Fibroblast of the conjunctiva (primary cell): ENCODE data around the gene GRID2.

Experiments
- DNase-seq: peaks from one replicate; pipeline ENCODE4 v3.0.0-alpha.2; 2010; ENCODE audit warnings: low read depth

Gene GRID2

GRCh38 chr4:92733231-92733630, 429.5 kb downstream of the GRID2 start:
- no peak for DNase-seq

DNA sequence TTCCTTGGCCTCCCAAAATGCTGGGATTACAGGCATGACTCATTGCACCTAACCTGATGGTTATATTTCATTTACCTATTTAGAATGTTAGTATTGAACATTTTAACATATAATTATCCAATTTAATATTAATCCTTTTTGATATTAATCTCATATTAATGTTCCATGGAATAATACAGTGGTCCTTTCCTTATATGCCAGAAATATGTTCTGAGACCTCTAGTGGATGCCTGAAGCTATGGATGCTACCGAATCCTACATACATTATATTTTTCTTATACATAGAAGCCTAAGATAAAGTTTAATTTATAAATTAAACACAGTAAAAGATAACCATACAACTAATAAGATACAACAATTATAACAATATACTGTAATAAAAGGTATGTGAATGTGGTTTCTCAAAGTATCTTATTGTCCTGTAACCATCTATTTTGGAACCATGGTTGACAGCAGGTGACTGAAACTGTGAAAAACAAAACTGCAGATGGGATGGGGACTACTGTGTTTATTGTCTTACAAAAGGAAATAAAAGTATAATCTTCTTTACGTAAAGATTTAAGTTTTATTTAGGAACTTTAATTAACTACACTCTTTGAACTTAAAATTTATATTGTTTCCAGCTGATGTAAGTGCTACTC, 431.4 kb downstream of the GRID2 start:
- DNase-seq, result no peak

- no peak for DNase-seq
These were observed 456.7 kb downstream of the GRID2 start for GRCh38 chr4:92760433-92760832.

DNA sequence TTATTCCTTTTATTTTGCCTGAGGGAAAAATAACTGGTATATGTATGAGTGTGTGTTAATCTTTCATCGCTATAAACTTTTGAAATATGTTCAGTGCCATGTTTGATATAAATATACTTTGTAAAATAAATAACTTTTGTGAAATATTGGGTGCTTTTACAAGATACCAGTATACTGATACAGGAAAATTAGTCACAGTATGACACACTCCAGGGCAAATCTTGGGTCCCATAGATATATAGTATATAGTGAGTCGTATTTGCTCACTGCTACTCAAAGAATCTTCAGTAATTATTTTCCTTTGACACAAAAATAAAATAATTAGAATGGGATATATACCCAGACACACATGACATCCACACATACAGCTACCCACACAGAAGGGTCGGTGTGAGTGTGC, 472.3 kb downstream of the GRID2 start:
- no peak for DNase-seq

GRCh38 chr4:92789741-92790140, 486.0 kb downstream of the GRID2 start:
- no peak for DNase-seq

GRCh38 chr4:92791871-92792440, 488.2 kb downstream of the GRID2 start:
- DNase-seq, result no peak

DNA sequence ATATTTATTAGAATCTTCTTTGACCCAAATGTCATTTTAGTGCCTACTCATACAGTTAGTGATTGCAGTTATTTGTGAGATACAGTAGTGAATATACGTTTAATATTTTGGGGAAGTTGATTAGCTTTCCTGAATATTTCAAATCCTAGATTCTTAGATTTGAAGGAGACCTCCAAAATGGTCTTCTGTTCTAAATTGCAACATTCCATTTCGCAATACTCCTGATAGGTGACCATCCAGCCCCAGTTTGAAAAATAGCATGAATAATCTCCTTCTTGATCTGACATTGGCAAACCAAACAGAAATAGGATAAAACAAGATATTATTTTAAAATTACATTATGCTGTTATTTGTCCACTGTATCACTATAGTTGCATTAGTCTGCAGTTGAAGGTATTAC, 505.6 kb downstream of the GRID2 start:
- DNase-seq, result no peak

DNA sequence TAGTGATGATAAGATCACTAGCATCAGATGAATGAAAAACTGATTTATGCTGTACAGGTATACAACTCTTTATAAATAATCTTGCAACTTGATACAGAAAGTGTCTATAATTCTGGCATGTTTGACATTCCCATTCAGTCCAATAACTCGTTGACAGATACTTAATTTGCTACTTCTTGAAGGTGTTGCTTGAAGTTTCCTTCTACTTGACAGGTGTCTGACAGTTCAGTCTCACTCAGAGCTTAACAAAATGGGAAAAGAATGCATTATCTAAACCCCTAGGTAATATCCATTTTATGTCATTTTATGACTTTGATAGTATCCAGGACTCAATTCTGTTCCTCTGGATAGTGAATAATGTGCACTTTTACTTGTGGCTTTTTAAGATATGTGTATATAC, 508.9 kb downstream of the GRID2 start:
- DNase-seq, result no peak

DNA sequence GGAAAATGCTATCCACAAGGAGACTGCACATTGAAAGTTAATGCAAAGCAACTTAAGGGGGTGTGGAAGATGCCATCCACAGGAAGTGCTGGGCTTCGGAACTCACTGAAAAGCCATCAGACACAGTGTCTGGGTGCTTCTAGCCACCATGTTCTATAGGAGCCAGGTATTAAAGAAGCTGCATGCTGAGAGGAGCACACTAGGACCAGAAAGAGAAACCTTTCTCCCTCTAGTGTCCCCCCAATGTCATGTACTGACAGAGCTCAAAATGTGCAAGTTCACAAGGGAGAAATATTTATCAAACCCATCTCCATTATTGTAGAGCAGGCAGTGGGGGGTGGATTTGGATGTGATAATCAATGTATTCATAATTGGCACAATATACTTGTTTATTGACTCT, 510.9 kb downstream of the GRID2 start:
- no peak for DNase-seq

DNA sequence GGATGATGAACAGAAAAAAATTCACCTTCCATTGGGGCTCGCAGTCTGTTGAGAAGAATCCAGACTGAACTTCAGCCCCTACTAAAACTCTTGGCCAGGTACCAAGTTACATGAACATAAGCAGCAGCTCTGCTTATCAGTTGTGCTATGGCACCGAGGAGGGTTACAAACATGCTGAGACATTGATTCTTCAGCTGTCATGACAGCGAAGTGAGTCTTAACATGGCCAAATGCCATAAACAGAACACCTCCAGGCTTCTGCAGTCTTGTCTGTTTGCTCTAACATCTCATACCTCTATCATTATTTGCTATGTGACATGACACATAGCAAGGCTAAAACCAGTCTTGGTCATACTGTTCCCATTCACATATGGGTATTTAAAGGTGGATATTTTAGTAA, 521.5 kb downstream of the GRID2 start:
- DNase-seq, result no peak

DNA sequence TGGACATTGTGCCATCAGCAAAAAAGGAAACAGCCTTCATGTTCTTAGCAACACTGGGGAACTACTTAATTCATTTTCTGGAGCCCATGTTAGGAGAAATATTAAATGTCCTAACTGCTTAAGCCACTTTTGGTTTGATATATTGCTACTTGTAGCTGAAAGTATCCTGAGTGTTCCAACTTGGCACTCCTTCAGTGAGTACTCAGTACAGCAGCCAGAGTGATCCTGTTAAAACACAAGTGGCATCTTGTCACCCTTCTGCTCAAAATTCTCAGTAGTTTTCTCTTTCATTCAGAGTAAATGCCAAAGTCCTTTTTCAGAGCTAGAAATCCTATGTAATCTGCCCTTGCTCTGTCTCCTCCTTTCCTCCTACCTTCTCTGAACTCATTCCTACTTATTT, 522.0 kb downstream of the GRID2 start:
- no peak for DNase-seq

- no peak for DNase-seq
These were observed 527.0 kb downstream of the GRID2 start for GRCh38 chr4:92830771-92831170.

GRCh38 chr4:92840880-92841279, 537.1 kb downstream of the GRID2 start:
- no peak for DNase-seq

- no peak for DNase-seq
These were observed 540.0 kb downstream of the GRID2 start for GRCh38 chr4:92843784-92844183.

GRCh38 chr4:92847026-92847425, 543.3 kb downstream of the GRID2 start:
- no peak for DNase-seq

DNA sequence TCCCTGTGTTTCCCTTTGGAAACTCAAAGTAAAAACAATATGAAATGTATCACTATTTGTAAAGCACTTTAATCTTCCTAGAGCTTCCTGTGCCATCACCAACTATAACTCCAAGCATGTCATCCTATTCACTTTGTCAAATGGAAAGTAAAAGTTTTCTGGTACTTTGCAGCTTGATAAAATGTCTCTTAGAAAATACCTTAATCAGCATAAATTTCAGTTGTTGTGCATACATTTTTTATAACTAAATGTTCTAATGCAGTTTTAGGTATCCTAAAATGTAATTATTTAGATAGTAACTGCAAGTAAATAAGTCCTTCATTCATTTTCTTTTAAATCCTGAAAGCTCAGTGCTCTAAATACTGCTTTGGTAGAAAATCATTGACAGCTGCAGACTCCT, 558.7 kb downstream of the GRID2 start:
- DNase-seq, result no peak

DNA sequence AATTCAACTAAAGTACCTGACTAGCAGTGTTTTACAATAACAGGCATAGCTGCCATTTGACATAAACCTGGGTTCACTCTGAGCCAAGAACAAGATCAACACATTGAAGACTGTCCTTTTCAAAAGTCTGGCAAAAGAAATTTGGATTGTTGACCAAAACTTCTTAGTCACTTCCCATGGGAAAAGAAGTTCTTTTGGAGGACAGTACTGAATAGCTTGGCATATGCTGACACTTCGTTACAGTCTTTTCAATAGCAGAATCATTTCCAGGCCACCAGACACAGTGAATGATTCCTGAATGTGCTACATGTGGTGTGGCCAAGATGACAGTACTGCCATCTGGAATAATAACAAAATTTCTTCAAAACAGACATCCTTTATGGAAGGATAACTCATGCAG, 560.3 kb downstream of the GRID2 start:
- no peak for DNase-seq

GRCh38 chr4:92872604-92873003, 568.8 kb downstream of the GRID2 start:
- DNase-seq, result no peak

GRCh38 chr4:92885632-92886031, 581.9 kb downstream of the GRID2 start:
- no peak for DNase-seq

DNA sequence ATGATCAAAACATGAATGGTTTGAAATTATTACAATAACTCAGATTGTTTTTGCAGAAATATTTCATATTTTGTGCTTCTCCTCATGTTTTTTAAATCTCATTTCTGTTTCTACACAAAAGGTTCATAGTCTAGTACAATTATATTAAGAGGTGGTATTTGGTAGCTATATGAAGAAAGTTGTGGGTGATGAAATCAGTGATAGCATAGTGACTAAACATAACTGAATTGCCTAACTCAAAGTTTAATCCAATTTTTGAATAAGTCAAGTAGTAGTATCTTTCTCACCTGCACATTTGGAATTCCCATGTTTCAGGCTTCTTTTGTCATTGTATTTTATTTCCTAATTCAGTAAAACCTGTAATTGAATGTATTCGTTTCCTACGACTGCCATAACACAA, 648.7 kb downstream of the GRID2 start:
- no peak for DNase-seq

DNA sequence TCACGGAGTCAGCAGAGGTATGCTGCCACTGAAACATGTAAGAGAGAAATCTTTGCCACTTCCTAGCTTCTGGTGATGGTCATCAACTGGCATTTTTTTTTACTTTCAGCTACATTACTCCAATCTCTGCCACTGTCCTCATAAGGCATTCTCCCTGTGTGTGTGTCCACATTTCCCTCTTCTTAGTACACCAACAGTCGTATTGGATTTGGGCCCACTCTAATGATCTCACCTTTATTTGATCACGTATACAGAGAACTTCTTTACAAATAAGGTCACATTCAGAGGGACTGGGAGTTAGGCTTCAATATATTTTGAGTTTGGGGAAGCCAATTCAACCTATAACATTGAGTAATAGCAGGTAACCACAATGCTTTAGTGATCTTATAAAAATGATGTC, 649.1 kb downstream of the GRID2 start:
- no peak for DNase-seq

DNA sequence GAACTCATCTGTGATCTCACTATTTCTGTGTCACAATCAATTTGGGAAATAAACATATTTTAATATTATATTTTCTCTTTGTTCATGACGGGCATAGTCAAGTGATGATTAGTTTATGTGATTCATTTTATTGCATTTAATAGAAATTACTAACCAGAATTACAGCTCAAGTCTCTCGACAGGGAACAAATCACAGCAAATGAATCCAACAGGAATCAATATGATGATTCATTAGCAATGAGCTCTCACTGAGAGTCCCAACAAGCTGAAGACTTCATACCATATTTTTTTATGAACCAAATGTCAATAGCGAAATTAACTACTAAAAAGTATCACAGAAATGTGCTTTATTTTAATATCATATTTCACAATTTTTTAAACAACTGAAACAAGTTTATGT, 649.7 kb downstream of the GRID2 start:
- no peak for DNase-seq

GRCh38 chr4:92961881-92962280, 658.1 kb downstream of the GRID2 start:
- DNase-seq, result no peak

DNA sequence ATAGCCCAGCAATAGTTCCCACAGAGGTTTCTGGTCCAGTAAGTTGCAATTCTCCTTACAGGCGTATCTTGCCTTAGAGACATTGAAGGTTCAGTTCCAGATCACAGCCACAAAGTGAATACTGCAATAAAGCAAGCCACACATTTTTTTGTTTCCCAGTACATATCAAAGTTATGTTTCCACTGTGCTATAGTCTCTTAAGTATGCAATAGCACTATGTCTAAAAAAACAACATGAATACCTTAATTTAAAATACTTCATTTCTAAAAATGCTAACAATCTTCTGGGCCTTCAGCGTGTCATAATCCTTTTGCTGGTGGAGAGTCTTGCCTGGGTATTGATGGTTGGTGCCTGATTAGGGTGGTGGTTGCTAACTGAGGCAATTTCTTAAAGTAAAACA, 659.1 kb downstream of the GRID2 start:
- DNase-seq, result no peak
